GM18861 (cell line): Measurements from ENCODE around the gene CEP72.
A peak's percentile ranks its signal among the peaks of the same experiment; 100 is the strongest.
"Not testable (repeated sequence)": the region's sequence is repeated elsewhere in the genome, so short reads cannot be mapped to it uniquely, and the experiment has no call there.

Source experiments
- ATAC-seq: cut with Tn5 transposase; IDR thresholded peaks from one replicate; pipeline ENCODE4 v1.9.1; 2021; ENCODE audit not compliant: unreplicated experiment

Gene CEP72

GRCh38 chr5:595285-595875 lies 16.8 kb upstream of the CEP72 start:
- ATAC-seq = no peak

- ATAC-seq = no peak
Measured at GRCh38 chr5:597871-598563, 14.1 kb upstream of the CEP72 start.

DNA sequence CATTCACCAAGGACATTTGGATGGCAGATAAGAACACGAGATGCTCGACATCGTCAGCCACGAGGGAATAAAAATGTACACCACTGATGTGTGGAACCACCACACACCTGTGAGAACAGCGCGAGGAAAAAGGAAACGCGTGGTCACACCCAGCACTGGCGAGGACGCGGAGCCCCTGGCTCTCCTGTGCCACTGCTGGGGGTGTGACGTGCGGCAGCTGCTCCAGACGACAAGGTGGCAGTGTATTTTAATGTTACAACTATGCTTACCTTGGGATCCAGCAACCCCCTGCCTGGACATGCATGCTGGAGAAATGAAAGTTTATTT lies 13.6 kb upstream of the CEP72 start:
- ATAC-seq = no peak

GRCh38 chr5:600886-601541 lies 11.1 kb upstream of the CEP72 start:
- ATAC-seq = no peak

- ATAC-seq = no peak
Measured at GRCh38 chr5:601771-602465, 10.2 kb upstream of the CEP72 start.

DNA sequence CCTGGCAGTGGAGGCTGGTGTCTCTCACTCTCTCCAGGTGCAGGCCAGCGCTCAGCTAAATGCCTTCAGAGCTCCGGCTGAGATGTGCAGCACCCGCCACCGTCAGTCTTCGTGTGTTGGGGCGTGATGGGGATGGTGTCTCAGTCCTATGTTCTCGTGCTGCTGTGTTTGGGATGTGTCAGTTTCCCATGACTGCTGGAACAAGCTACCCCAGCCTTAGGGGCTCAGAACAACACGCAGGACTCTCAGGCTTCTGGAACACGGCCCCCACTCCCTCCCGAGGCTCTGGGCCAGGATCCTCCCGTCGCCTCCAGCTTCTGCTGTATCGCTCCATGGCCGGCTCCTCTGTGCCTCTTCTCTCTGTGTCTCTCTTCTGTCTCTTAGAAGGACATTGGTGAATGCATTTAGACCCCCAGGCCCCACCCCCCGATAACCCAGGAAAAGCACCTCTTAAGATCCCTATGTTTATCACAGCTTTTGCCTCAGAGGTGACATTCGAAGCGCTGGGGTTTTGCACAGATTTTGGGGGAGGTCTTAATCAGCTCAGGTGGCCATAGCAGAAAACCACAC lies 9.6 kb upstream of the CEP72 start:
- ATAC-seq = no peak

DNA sequence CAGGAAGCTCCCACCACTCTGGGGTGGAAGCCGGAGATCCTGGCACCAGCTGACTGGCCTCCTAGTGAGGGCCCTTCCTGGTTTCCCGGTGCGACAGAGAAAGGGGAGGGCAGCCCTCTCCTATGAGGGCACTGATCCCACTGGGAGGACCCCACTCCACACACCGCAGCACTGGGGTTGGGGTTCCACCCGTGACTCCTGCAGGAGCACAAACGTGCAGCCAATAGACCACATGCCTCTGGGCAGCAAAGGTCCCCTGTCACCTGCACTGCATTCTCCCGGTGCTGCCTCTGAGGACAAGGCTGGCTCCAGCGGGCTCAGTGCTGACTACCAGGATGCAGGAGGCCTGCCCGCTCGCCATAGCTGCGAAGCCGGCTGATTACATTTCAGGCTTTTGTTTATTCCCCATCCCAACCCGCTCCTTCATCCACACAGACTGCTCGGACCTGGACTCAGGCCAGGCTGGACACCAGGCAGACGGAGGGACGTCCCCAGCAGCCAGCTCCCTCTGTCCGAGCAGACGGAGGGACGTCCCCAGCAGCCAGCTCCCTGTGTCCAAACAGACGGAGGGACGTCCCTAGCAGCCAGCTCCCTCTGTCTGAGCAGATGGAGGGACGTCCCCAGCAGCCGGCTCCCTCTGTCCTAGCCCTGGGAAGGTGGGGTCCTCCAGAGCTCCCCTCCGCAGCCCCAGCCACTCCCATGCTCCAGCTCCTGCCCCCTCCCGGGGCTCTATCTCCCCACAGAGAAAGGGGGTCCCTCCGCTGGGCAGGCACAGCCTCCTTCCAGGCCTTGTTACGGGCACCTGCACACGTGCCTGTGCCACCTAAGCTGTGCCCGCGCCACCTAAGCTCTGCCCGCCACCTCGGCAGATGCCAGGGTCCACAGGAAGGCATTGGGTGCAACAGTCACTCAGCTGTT lies 8.8 kb upstream of the CEP72 start:
- ATAC-seq = no peak

DNA sequence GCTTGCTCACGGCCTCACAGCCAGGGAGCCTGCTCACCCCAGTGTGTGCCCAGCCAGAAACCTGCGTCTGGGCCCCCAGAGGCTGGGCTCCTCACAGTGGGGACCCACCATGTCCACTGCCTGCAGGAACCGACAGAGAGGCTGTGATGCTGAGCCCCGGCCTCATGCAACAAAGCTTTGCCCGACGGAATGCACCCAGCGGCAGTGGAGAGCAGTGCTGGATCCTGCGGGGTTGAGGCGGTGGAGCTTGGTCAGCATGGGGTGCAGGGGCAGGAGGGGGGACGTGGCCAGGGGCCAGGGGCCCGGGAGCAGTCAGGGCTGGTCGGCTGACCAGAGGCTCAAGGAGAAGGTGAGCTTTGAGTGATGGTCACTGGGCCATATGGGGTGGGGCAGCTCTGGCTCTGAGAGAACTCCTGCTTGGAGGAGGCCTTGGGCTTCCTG lies 7.7 kb upstream of the CEP72 start:
- no peak for ATAC-seq

- not testable (repeated sequence) for ATAC-seq
Measured at GRCh38 chr5:605090-605489, 7.0 kb upstream of the CEP72 start.

DNA sequence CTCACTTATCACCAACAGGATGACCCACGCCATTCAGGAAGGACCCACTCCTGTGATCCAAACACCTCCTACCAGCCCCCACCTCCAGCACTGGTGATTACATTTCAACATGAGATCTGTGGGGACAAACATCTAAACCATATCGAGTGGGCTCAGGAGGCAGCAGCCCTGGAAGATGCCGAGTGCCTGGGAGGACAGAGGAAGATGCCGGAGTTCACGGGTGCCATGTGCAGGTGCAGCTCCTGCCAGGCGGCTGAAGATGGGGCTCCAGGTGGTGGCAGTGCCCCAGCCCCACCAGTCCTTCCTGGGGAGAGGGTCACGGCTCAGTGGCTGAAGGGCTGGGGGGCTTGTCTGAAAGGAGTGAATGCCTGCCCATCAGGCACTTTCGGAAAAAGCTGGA lies 6.1 kb upstream of the CEP72 start:
- ATAC-seq = no peak

- ATAC-seq = no peak
Measured at GRCh38 chr5:606526-607399, 5.4 kb upstream of the CEP72 start.

DNA sequence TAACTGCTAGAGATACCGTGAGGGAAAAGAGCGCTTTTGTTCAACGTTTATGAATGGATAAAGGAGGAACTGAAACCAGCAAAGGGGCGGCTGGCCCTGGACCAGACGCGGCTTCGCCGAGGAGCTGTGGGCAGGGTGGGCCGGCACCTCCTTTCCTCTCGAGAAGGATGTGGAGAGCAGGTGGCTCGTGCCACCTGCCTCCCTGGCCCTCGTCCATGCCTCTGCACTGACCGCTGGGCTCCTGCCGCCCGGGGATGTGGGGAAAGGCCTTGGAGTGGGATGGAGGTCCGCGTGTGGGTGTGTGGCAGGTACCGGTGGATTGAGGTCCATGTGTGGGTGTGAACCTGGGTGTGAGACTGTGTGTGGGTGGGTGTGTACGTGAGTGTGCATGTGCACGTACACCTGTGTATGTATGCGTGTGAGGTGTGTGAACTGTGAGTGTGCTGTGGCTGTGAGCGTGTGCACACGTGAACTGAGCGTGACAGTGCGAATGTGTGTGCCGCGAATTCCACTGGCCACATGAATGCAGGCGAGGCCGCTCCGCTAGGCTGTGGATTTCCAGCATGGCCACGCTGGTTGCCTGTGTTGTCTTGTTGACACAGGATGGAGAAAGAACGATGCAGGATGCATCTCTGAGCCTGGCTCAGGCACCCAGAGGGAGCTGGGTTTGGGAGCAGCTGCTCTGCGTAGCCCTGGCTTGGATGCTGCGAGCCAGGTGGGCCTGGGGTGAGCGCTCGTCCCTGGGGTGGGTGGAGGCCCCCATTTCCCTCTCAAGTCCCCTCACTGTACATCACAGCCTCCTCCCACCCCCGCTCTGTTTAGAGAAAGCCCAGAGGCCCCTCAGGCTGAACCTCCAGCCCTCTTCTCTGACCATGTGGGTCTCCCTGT lies 4.4 kb upstream of the CEP72 start:
- ATAC-seq = peak; percentile 63

GRCh38 chr5:608429-609370 lies 3.4 kb upstream of the CEP72 start:
- no peak for ATAC-seq

- no peak for ATAC-seq
Measured at GRCh38 chr5:609506-609905, 2.6 kb upstream of the CEP72 start.

- no peak for ATAC-seq
Measured at GRCh38 chr5:610011-610743, 2.0 kb upstream of the CEP72 start.

GRCh38 chr5:610744-611730 lies 1.1 kb upstream of the CEP72 start:
- ATAC-seq = no peak
